Muscle of leg (tissue), 11 donors: ENCODE results near the gene ZER1. TPM values are rescaled to one million over a fixed set of nuclear protein-coding genes. Genes with fewer than 3 reads are reported as not detected.

Source experiments
- DNase-seq: peaks from one replicate; pipeline ENCODE4 v3.0.0; 2013
- H3K27ac ChIP-seq: one replicate; pipeline ENCODE4 v1.5.1; 2013; ENCODE audit warnings: mild to moderate bottlenecking, low read length, control low read depth
- H3K27me3 ChIP-seq: one replicate; pipeline ENCODE4 v1.6.1; 2013; ENCODE audit warnings: low read length; ENCODE audit not compliant: control insufficient read depth, insufficient read depth
- H3K36me3 ChIP-seq: one replicate; pipeline ENCODE4 v1.6.1; 2013; ENCODE audit warnings: low read length; ENCODE audit not compliant: control insufficient read depth, insufficient read depth
- H3K4me1 ChIP-seq: one replicate; pipeline ENCODE4 v1.6.1; 2013; ENCODE audit warnings: low read length; ENCODE audit not compliant: control insufficient read depth, insufficient read depth
- H3K4me3 ChIP-seq: one replicate; pipeline ENCODE4 v1.5.1; 2013; ENCODE audit warnings: low read length, control low read depth
- H3K9me3 ChIP-seq: replicated peaks from 2 replicates; pipeline ENCODE4 v1.6.1; 2013; ENCODE audit warnings: low read depth, low read length; ENCODE audit not compliant: control insufficient read depth
- WGBS: methylation state at CpG from one replicate; pipeline ENCODE4 v1.1.5; 2013; ENCODE audit warnings: missing lambda C conversion rate; ENCODE audit not compliant: insufficient coverage; 5-methylcytosine and 5-hydroxymethylcytosine counted together
- polyA plus RNA-seq, 8 donors: library from polyadenylated mRNA; unstranded; fragments of 120-200 nt; gene quantifications; one replicate each; pipeline versions ENCODE4 v1.2.1 to v1.2.3, GENCODE V29; 2013; ENCODE audit warnings: inconsistent platforms in 1 of 8, low replicate concordance in 1 of 8; ENCODE audit not compliant: insufficient read length in 8 of 8, insufficient read depth in 1 of 8
- total RNA-seq: library from RNA; stranded (reverse); fragments of 120-200 nt; gene quantifications from one replicate; pipeline ENCODE4 v1.2.4, GENCODE V29; 2013

ZER1 gene
- total and polyA plus RNA-seq, 9 donors: 14.2 to 42.6 (median 32.9) TPM

DNA sequence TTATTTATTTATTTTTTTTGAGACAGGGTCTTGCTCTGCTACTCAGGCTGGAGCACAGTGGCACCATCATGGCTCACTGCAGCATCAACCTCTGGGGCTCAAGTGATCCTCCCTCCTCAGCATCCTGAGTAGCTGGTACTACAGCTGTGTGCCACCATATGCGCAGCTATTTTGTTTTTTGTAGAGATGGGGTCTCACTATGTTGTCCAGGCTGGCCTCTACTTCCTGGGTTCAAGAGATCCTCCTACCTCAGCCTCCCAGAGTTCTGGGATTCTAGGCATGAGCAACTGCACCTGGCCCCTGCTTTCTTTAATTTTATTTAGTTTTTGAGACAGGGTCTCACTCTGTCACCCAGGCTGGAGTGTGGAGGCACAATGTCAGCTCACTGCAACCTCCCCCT lies 28.3 kb downstream of the ZER1 start:
- DNase-seq: no peak
- no CpG with 5 or more reads among the region's 1 CpG for WGBS

DNA sequence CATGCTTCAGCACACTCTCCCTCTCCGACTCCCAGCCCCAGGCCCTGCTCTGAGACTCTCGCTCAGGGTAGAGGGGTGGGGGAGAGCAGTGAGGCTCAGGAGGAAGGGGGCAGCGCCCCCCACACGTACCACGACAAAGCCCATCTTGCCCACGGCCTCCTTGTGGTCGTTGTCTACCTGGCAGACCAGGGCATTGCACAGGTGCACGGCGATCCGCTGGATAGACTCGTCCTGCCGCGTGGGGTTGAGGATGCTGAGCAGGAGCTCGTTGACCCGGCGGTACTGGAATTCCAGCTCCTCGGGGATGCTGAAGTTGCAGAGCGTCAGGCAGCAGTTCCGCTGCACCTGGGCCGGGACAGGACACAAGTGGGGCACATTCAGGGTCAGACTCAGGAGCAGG lies 29.3 kb downstream of the ZER1 start:
- Histone ChIP-seq H3K27me3 (no peaks in the 10 kb centered on the region), H3K9me3 (no peaks in the 10 kb centered on the region), H3K27ac (no peak overlapping the region), H3K4me1 (peaks cover under 1% of the 10 kb centered on the region), H3K36me3 (peaks cover 37% of the 10 kb centered on the region), H3K4me3 (no peak overlapping the region)
- 63% methylated on average over 15 of the region's 20 CpGs for WGBS
- DNase-seq: peak; percentile 27

More for the DNA sequence above, 28.3 kb downstream of the ZER1 start:
- Histone ChIP-seq H3K27ac (no peak overlapping the region), H3K4me1 (peaks cover 4% of the 10 kb centered on the region), H3K27me3 (no peaks in the 10 kb centered on the region), H3K9me3 (no peaks in the 10 kb centered on the region), H3K36me3 (peaks cover 34% of the 10 kb centered on the region), H3K4me3 (no peak overlapping the region)

DNA sequence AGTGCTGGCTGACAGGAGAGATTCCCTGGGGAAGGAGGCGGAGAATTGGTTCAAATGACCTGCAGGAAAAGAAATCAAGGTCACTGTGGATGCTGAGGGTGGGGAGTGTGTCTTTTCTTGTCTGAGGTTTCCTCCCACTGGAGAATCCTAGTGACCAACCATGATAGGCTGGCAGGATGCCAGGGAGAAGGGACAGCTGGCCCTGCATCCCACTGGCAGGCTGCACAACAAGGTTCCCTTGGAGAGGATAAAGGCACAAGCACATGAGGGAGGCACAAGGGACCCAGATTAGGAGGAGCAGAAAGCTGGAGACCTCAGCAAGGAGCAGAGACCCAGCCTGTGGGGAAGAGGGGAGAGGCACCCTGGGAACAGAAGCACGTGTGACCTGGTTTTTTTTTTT lies 36.4 kb downstream of the ZER1 start:
- no peak overlapping the region for H3K4me3 ChIP-seq
- peaks cover 8% of the 10 kb centered on the region for H3K4me1 ChIP-seq
- H3K9me3 ChIP-seq: no peaks in the 10 kb centered on the region
- peak overlapping the region; percentile 13 for H3K27ac ChIP-seq
- peaks cover 52% of the 10 kb centered on the region for H3K36me3 ChIP-seq
- DNase-seq: peak; percentile 56
- no CpG with 5 or more reads among the region's 2 CpGs for WGBS
- H3K27me3 ChIP-seq: no peaks in the 10 kb centered on the region

DNA sequence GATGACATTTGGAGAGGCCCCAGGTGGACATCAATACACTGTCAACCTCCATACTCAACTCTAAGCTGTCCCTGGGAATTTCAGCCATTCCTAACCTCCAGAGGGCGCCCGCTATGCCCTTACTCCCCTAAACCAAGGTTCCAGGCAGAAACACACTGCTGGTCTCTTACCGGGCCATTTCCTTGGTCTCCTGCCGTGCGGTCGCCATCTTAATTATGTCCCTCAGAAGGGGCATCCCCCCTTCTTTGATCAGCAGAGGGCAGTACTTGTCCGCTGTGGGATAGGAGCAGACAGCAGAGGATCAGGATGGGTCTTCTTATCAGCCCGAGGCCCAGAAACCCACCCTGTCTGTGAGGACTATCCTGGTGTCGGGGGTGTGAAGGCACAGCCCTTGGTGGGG lies 38.5 kb downstream of the ZER1 start:
- no peak overlapping the region for H3K4me3 ChIP-seq

DNA sequence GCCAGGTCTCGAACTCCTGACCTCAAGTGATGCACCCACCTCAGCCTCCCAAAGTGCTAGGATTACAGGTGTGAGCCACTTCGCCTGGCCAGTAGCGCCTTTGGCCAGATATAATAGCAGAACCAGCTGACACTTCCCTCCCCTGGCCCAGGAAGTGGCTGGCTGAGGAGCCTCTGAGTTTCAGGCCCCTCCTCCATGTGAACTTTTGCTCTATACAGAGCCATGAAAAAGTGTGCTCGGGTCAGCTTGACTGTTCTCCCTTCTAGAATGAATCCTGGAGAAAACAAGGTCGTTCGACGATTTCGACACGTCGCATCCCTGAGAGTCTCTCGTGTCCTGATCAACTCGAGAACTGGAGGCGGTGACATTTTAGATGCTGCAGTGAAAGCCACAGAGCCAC lies 39.2 kb downstream of the ZER1 start:
- no peaks in the 10 kb centered on the region for H3K9me3 ChIP-seq
- no peak overlapping the region for H3K4me3 ChIP-seq
- no peaks in the 10 kb centered on the region for H3K27me3 ChIP-seq
- H3K27ac ChIP-seq: no peak overlapping the region
- DNase-seq: no peak
- peaks cover 8% of the 10 kb centered on the region for H3K4me1 ChIP-seq
- 89% methylated on average over 11 of the region's 13 CpGs for WGBS
- H3K36me3 ChIP-seq: peaks cover 46% of the 10 kb centered on the region

More for the DNA sequence above, 38.5 kb downstream of the ZER1 start:
- Histone ChIP-seq H3K36me3 (peaks cover 47% of the 10 kb centered on the region), H3K9me3 (no peaks in the 10 kb centered on the region), H3K27ac (no peak overlapping the region), H3K4me1 (peaks cover 8% of the 10 kb centered on the region), H3K27me3 (no peaks in the 10 kb centered on the region)
- DNase-seq: peak; percentile 79
- 3% methylated on average over 5 of the region's 9 CpGs for WGBS

DNA sequence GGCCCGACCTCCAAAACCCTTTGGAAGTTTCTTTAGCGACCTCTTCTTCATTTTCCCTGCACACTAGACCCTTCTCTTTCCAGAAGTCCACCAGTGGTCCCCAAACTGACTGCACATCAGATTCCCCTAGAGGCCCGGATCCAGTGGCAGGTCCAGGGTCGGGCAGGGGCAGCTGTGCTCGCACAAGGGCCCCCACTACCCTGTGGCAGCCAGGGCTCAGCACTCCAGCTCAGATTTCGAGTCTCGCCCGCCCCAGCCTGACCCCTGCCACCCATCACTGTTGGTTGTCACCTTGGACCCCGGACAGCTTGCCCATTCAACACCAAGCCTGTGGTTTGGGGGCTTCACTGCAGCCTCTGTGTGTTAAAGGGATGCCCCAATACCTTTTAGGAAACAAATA lies 40.0 kb downstream of the ZER1 start:
- DNase-seq: no peak
- no peaks in the 10 kb centered on the region for H3K9me3 ChIP-seq
- peaks cover 8% of the 10 kb centered on the region for H3K4me1 ChIP-seq
- peaks cover 41% of the 10 kb centered on the region for H3K36me3 ChIP-seq
- 76% methylated on average over 7 of the region's 9 CpGs for WGBS
- H3K4me3 ChIP-seq: no peak overlapping the region
- H3K27ac ChIP-seq: no peak overlapping the region
- H3K27me3 ChIP-seq: no peaks in the 10 kb centered on the region

DNA sequence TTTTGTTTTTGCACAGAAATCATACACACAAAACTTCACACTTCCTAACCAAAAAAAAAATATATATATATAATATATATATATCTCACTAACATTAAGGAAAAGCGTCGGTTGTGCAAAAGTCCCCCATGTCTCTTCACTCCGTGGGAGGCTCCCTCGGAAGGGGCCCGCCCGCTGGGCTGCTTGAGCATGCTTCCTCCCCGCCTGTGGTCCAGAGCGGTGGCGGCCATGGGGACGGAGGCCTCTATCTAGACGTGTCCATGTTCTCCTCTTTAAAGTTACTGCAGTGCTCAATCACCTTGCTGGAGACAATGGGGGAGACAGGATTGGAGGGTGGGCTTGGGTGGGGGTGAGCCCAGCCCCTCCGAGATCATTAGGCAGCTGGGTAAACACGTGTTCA lies 40.6 kb downstream of the ZER1 start:
- Histone ChIP-seq H3K4me1 (peaks cover 8% of the 10 kb centered on the region), H3K4me3 (no peak overlapping the region), H3K27me3 (no peaks in the 10 kb centered on the region), H3K36me3 (peaks cover 41% of the 10 kb centered on the region), H3K27ac (no peak overlapping the region), H3K9me3 (no peaks in the 10 kb centered on the region)
- WGBS: 74% methylated on average over 10 of the region's 13 CpGs
- no peak for DNase-seq

DNA sequence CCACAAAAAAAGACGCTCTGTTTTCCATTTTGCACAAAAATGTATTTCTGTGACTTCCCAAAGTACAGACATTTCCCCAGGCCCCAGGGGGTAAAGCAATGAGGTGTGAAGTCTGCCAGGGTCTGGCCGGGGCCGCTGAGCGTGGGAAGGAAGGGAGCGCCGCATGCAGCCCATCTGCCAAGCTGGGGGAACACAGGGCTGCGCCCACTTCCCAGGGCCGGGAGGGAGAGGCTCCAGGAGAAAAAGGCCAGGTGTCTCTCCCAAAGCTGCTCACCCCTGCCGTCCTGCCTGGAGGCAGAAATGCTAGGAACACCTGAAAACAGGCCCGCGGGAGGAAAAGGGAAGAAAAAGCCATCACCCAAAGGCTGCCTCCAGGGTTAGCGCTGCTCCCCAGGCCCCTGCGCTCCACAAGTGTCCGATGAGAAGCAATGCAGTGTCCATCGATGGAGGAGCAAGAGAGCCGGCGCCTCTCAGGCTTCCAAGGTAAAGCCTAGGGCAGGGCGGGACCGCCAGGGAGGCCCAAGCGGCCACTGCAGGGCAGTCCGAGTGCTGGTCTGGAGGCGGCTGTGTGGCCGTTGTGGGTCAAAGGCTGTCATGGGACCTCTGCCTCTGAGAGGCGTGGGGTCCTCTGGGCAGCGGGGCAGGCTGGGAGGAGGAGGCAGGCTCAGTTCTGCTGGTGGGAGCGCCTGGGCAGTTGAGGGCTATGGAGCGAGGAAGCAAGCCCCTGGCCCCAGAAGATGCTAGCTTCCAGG lies 41.8 kb downstream of the ZER1 start:
- no peak for DNase-seq
- peaks cover 4% of the 10 kb centered on the region for H3K4me1 ChIP-seq
- H3K27ac ChIP-seq: no peak overlapping the region
- H3K27me3 ChIP-seq: no peaks in the 10 kb centered on the region
- peaks cover 37% of the 10 kb centered on the region for H3K36me3 ChIP-seq
- H3K4me3 ChIP-seq: no peak overlapping the region
- no peaks in the 10 kb centered on the region for H3K9me3 ChIP-seq
- 77% methylated on average over 24 of the region's 27 CpGs for WGBS

DNA sequence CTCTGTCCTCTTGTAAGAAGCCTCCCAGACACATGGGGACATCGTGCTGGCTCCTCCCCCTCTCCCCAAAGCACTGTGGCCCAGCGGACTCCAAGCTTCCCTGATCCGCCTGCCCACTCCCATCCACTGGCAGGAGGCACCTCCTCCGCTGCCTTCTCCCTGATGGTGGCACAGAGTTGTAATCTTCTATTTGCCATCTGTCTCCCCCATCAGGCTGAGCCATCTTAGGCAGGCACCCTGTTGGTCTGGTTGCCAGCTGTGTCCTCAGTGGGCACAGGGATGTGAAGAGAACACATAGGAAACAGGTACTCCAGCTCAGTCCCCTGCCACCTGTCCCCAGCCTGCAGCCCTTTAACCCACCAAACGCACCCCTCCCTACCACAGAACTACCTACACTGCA lies 42.4 kb downstream of the ZER1 start:
- H3K4me3 ChIP-seq: no peak overlapping the region
- DNase-seq: no peak
- peaks cover 11% of the 10 kb centered on the region for H3K4me1 ChIP-seq
- H3K36me3 ChIP-seq: peaks cover 31% of the 10 kb centered on the region
- no peak overlapping the region for H3K27ac ChIP-seq
- no peaks in the 10 kb centered on the region for H3K9me3 ChIP-seq
- WGBS: 33% methylated on average over 3 of the region's 5 CpGs
- H3K27me3 ChIP-seq: no peaks in the 10 kb centered on the region

DNA sequence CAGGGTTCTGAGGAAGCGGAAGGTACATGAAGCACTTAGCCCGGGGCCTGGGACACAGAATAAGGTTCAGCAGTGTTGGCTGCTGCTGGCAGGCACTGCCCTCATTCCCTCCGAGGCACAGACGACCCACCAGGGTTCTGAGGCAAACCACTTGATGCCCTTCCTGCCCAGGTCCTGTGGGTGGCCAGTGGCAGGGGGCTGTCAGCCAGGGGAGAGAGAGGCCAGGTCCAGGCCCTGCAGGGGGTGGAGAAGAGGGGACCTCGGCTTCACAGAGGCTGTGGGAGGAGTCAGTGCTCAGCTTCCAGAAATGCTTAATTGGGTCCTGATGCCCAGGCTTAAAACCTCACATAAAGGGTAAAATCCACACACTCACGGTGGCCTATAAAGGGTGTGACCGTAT lies 43.4 kb downstream of the ZER1 start:
- Histone ChIP-seq H3K9me3 (no peaks in the 10 kb centered on the region), H3K36me3 (peaks cover 29% of the 10 kb centered on the region), H3K4me3 (no peak overlapping the region), H3K27me3 (no peaks in the 10 kb centered on the region), H3K4me1 (peaks cover 14% of the 10 kb centered on the region), H3K27ac (no peak overlapping the region)
- 56% methylated on average over 6 of the region's 7 CpGs for WGBS
- DNase-seq: no peak
